ENCODE results near the gene BRIX1.

BRIX1 gene, protein sequence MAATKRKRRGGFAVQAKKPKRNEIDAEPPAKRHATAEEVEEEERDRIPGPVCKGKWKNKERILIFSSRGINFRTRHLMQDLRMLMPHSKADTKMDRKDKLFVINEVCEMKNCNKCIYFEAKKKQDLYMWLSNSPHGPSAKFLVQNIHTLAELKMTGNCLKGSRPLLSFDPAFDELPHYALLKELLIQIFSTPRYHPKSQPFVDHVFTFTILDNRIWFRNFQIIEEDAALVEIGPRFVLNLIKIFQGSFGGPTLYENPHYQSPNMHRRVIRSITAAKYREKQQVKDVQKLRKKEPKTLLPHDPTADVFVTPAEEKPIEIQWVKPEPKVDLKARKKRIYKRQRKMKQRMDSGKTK

DNA sequence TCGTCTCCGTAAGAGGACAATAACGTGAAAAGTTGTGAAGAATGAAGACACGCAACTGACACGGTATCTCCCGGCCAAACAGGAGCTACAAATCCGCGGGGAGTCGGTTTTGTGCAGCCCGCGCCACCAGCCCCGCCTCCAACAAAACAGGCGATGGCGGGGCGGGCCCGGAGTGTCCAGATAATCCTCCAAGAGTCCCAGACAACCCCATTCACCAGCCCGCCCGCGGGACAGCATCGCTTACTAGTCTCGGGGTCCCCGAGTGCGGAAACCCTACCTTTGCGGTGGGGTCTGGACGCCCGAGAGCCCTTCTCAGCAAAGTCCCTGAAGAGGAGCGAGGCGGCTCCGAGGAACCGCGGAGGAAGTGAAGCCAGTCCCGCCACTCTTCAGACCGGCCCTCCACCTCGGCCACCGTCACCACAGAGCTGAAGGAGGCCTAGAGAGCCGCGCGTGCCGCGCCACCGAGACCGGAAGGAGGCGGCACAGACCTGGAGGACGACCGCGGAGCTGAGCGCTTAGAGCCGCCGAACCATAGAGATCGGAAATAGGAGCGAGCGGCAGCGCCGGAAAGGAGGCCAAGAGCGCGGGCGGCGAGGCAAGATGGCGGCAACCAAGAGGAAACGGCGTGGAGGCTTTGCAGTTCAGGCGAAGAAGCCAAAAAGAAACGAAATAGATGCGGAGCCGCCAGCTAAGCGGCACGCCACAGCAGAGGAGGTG is at the start of gene BRIX1, which contains the start of gene RAD1:
Gene BRIX1 (plus strand): TSS at position 573 of the 717 bp plus-strand sequence. CDS start 28 bp downstream, at position 601.
Gene RAD1 (minus strand): TSS at position 366 of the 717 bp plus-strand sequence. CDS start 612 bp downstream, outside the sequence.
- peak; percentile 95 for TF ChIP-seq POLR2A (IDR thresholded peaks at IDR 0.05; ENCODE audit: low read length)
- no peak for TF ChIP-seq GATA1 (IDR thresholded peaks at IDR 0.05; ENCODE audit: low read depth, low read length)
- peak; percentile 97 for DNase-seq

DNA sequence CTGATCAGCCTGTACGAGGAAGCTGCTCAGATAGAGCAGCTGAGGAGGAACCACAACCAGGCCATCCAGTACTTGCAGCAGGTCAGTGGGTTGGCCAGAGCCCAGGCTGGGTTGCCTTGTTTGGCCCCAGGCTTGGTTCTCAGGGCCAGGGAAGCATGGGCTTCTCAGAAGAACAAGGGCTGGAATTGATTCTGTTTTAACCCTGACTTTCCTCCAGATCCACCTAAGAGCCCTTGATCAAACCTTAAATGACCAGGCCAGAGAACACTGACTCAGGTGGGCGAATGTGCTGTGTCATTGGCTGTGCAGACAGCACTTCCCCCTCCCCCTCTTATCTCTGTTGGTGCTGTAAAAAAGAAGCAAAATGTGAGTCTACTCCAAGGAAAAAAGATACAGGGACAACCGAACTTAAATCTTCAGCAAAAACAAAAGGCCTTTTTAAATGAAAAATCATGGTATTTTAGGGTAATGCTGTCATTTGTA is 48.5 kb upstream of the BRIX1 start:
- DNase-seq: peak; percentile 57 to 68
- TF ChIP-seq GATA1 (IDR thresholded peaks at IDR 0.05; ENCODE audit: low read depth, low read length) (no peak), POLR2A (IDR thresholded peaks at IDR 0.05; ENCODE audit: low read length) (no peak)

DNA sequence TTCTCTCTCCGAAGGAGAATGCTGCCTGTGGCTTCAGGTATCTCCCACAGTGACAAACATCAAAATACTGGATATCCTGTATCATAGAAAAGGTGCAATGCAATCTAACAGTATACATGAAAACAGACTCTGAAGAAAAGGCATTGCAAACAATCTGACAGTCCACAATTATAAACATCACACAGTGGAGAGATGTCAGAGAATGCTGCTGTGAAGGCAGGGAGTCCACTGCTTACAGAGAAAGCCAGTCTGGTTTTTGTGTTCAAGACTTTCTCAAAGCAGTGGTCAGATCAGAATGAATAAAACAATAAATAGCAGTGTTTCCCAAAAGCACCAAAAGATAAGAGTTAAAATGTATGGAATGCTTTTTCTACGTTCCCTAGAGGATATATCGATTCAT is 47.9 kb upstream of the BRIX1 start:
- TF ChIP-seq POLR2A (IDR thresholded peaks at IDR 0.05; ENCODE audit: low read length): no peak
- no peak for TF ChIP-seq GATA1 (IDR thresholded peaks at IDR 0.05; ENCODE audit: low read depth, low read length)
- no peak for DNase-seq

DNA sequence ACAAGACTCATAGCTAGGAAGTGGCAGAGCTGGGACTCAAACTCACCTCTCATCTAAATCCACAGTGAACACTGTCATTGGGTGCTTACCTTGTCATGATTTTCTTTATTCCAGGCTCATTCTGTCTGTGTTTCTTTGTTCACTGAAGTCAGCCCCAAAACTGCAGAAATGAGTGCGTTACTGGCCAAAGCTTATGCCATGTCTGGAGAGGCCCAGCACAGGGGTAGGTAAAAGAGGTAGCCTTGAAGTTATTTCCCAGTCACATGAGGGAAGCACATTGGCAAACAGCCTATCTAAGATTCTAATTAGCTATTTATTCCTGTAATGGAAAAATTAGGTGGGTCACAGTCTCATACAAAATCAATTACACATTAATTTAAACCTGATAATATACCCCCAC is 46.7 kb upstream of the BRIX1 start:
- no peak for TF ChIP-seq POLR2A (IDR thresholded peaks at IDR 0.05; ENCODE audit: low read length)
- no peak for TF ChIP-seq GATA1 (IDR thresholded peaks at IDR 0.05; ENCODE audit: low read depth, low read length)
- no peak for DNase-seq

DNA sequence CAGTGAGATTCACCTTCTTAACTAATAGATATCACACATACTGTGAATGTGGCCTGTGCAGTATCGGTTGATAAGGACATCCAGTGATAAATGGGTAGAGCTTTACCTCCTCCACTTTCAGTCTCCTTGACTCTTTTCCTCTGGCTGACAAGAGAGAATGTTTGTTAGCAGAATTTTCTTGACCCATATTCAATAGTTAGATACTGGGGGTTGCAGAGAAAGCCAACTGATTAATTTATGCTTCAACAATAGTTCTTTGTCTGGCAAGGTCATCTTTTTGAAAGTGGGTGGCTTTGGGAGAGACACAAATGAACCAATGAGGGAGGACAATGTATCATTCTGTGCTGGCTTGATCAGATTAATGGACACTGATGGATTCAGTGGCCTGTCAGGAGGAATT is 46.3 kb upstream of the BRIX1 start:
- no peak for TF ChIP-seq GATA1 (IDR thresholded peaks at IDR 0.05; ENCODE audit: low read depth, low read length)
- TF ChIP-seq POLR2A (IDR thresholded peaks at IDR 0.05; ENCODE audit: low read length): no peak
- DNase-seq: no peak

DNA sequence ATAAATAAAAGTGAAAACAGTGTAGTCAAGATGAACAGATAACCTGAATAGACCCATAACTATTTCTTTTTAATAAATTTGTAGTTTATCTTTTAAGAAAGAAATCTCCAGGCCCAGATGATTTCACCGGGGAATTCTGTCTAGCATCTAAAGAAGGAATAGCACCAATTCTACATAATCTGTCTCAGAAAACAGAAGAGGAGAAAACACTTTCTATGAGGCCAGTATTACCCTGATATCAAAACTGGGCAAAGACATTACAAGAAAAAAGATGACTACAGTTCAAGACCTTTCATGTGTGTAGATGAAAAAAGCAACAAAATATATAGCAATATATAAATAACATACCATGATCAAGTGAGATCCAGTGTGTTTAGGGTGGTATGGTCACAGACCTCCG is 45.1 kb upstream of the BRIX1 start:
- no peak for TF ChIP-seq GATA1 (IDR thresholded peaks at IDR 0.05; ENCODE audit: low read depth, low read length)
- no peak for TF ChIP-seq POLR2A (IDR thresholded peaks at IDR 0.05; ENCODE audit: low read length)
- no peak for DNase-seq

DNA sequence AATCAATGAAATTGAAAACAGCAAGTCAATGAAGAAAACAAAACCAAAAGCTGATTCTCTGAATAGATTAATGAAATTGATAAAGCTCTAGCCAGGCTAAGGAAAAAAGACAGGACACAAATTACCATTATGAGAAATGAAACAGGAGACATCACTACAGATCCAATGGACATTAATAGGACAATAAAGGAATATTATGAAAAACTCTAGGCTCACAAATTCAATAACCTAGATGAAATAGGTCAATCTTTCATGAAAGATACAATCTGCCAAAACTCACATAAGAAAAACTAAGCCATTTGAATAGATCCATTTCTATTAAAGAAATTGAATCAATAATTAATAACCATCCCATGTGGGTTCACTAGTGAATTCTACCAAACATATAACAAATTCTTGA is 39.2 kb upstream of the BRIX1 start:
- DNase-seq: no peak
- TF ChIP-seq GATA1 (IDR thresholded peaks at IDR 0.05; ENCODE audit: low read depth, low read length) (no peak), POLR2A (IDR thresholded peaks at IDR 0.05; ENCODE audit: low read length) (no peak)

DNA sequence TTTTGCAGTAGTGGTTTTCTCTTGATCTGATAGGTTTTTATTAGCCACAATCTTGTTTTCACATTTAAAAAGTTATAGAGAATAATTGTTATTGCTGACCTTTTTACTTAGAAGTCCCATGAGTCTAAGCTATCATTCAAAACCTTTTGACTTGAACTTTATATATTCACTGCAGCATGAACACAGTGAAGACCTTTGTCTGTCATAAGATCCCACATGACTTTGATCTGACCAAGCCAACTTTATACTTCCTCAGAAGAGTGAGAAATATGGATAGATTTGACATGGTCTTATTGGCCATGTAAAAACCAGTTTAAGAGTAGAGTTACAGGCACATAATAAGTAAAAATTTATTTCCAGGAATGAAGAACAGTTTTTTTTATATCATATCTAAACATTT is 34.3 kb upstream of the BRIX1 start:
- DNase-seq: no peak
- no peak for TF ChIP-seq GATA1 (IDR thresholded peaks at IDR 0.05; ENCODE audit: low read depth, low read length)
- TF ChIP-seq POLR2A (IDR thresholded peaks at IDR 0.05; ENCODE audit: low read length): no peak

DNA sequence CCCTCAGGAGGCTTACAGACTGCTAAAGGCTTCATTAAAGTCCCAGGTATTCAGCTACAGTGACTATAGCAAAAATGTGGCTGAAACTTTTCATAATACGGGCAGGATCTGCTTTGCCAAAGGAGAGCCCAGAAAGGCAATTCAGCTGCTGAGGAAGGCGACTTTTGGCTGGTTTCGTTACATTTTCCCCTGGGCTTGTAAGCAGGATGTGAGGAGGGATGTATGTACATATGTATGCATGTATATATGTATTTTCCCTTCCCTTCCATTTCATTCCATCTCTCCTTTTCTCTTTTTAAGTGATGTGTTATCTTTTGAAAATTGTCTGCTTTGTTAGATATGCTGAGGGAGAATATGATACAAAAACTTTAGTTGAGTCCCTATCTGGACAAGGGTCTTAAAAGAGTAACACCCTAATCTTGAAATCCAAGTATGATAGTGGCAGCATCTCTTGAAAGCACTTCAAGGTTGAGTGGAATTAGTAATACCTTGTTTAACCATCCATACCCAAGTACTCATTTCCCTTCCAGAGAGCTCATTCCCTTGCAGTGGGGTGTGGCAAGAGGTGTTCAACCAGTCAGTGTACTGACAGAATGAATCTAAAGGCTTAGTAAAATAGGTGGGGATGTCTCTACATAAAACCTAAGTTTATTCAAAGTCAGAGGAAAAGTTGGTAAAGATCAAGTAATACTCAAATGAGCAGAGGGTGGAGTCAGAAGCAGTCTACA is 29.0 kb upstream of the BRIX1 start:
- TF ChIP-seq GATA1 (IDR thresholded peaks at IDR 0.05; ENCODE audit: low read depth, low read length) (no peak), POLR2A (IDR thresholded peaks at IDR 0.05; ENCODE audit: low read length) (no peak)
- DNase-seq: no peak

DNA sequence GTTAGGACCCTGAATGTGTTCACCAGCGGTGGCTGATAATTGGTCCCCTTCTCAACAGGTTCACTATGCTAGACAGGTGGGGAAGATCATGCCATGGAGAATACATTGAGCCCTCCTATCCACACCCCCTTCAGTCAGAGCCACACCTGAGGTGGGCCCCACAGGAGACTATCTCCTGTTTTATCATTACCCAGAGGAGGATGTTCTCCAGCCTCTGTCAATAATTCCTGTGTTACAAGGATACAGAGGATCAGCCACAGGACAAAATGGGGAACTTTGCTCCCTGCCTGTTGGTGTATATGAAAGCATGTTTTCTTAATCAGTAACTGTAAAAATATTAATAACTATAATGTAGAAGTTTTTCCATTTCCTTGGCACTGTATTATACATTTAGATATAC is 26.1 kb upstream of the BRIX1 start:
- TF ChIP-seq POLR2A (IDR thresholded peaks at IDR 0.05; ENCODE audit: low read length) (no peak), GATA1 (IDR thresholded peaks at IDR 0.05; ENCODE audit: low read depth, low read length) (no peak)
- DNase-seq: no peak

DNA sequence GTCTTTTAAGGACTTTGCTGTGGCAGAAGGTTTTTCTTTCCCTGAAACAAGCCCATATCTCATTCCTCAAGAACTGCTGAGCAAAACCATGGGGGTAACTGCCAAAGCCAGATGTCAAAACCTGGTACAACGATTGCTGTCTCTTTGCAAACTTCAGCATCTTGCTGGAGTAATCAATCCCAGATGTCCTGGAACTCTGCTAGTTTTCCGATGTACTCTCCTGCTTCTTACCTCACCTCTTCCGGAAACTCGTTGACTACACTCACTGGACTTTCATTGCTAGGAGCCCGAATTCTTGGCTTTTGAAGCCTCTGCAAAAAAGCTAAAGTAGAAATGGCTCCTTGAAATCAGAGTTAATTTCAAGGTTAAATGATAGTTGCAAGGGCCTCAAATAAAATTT is 23.5 kb upstream of the BRIX1 start:
- no peak for TF ChIP-seq POLR2A (IDR thresholded peaks at IDR 0.05; ENCODE audit: low read length)
- TF ChIP-seq GATA1 (IDR thresholded peaks at IDR 0.05; ENCODE audit: low read depth, low read length): no peak

DNA sequence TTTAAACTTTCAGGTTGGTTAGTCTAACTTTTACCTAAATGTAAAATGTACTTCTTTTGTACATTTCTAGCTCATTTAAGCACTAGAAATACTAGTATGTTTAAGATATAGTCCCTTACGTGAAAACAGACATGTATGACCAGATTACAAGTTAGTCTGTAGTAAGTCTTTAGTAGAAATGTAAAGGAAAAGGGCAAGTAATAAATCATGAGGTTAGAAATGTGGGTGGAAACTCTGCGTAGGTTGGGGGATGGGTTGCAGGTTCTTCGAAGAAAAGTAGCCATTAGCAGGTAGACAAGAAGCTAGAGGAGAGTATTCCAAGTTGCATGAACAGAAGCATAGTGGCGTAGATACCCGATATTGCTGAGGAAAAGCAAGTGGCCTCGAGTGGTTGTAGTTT is 23.1 kb upstream of the BRIX1 start:
- no peak for TF ChIP-seq POLR2A (IDR thresholded peaks at IDR 0.05; ENCODE audit: low read length)
- no peak for TF ChIP-seq GATA1 (IDR thresholded peaks at IDR 0.05; ENCODE audit: low read depth, low read length)
- no peak for DNase-seq

More for the DNA sequence above, 23.5 kb upstream of the BRIX1 start:
- DNase-seq: no peak

DNA sequence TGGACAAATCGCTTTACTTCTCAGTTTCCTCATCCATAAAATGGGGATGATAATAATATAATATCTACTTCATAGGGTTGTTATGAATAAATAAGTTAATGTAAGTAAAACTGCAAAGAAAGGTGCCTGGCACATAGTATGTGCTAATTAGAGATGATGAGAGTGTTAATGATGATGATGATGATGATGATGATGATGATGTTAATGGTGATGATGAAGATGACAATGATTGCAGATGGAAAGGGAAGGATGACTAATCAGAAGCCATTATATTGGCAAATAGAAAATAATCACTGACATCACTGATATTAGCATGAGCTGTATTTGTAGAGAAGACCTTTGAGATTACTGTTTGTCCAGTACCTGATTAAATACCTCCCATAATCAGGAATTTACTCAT is 20.8 kb upstream of the BRIX1 start:
- no peak for DNase-seq
- TF ChIP-seq GATA1 (IDR thresholded peaks at IDR 0.05; ENCODE audit: low read depth, low read length) (no peak), POLR2A (IDR thresholded peaks at IDR 0.05; ENCODE audit: low read length) (no peak)

Measured in erythroblast (primary cell).